GM18499 (cell line): Measurements from ENCODE around the gene BMP7.
"Not testable (repeated sequence)": the region's sequence is repeated elsewhere in the genome, so short reads cannot be mapped to it uniquely, and the experiment has no call there.

Experiments
- ATAC-seq: cut with Tn5 transposase; IDR thresholded peaks from one replicate; pipeline ENCODE4 v1.9.1; 2021; ENCODE audit warnings: moderate number of reproducible peaks; ENCODE audit not compliant: insufficient read depth, unreplicated experiment

BMP7 gene

DNA sequence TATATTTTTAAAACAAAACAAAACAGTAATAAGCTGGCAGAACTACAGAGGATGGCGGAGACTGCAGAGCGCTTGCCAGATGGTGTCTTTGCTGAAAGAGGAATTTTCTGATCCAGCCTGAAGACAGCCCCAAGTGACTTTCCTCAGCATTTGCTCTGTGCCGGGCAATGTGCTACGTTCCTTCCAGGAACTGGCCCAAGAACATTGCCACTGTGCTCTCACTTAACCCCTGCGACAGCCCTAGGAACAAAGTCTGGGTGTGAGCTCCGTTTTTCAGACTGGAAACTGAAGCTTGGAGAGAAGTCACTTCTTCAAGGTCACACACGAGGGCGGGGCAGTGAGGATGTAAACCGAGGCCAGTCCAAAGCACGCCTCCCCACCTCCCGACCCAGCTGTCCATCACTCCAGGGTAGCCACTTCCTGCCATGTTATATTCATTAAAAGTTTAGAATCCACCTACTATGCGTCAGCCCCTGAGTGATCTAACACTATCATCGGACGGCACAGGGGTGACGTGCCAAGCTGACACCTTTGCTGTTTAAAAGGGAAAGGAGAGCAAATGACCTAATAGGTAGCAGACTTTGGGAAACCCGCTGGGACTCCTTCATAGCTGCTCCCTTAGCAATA, 22.3 kb upstream of the BMP7 start:
- ATAC-seq, result no peak

DNA sequence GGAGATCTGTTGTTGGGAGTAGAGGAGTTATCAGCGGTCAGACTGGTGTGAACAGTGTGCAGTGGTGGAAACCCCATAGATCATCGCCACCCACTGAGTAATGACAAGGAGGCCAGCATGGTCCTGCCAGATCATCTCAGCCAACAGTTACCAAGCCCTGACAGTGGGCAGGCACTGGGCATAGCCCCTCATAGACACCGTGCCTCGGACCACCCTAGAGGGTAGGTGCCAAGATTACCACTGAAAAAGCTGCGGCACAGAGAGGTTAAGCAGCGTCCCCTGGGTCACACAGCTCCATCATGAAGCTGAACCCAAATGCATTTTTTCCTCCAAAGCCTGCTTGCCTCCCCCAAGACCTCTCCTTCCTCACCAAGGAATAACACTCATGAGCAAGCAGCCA, 21.5 kb upstream of the BMP7 start:
- ATAC-seq, result no peak

DNA sequence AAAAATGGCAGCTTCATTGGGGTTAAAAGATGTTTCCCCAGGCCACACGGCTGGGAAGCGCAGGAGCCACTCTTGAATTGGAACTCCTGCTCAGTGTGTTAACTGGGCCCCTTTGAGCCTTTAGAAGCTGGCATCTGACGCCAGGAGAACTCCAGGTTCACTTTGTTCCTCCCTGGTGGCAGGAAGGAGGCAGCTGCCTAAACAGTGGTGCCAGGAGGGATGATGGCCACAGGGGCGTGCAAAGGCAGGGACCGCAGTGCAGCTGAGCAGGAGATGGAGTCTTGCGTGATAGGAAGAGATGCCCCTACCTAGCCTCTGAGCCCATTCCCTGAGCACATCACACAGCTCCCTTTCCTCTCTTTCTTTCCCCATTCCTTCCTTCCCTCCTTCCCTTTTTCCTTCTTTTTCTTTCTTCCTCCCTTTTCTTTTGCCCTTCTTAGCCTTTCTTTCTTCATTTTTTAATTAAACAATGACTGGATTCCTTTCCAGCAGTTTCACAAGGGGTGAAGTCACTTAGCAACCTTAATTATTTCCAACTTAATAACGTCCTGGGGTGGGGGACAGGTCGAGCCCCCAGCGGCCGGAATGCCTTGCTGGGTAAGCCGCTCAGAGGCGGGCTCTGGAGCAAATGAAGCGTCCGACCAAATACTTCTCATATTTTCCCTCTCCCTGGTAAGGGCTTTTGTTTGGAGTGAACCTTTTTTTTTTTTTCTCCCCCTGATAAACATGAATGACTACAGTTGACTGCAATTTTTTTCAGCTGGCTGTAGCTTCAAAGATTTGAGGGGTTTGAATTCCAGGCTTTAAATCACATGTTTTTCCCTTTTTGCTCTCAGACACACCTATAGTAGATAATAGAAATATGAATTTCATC, 20.8 kb upstream of the BMP7 start:
- ATAC-seq, result no peak

DNA sequence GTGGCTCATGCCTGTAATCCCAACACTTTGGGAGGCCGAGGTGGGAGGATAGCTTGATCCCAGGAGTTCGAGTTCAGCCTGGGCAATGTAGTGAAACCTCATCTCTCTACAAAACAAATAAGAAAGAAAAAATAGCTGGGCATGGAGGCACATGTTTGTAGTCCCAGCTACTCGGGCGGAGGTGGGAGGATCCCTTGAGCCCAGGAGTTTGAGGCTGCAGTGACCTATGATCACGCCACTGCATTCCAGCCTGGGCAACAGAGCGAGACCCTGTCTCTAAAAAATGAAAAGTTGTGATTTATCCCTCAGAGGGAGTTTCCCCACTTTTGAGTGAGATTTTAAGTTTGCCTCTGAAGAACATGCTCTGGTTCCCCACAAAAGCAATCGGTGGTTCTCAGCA, 17.4 kb upstream of the BMP7 start:
- no peak for ATAC-seq

DNA sequence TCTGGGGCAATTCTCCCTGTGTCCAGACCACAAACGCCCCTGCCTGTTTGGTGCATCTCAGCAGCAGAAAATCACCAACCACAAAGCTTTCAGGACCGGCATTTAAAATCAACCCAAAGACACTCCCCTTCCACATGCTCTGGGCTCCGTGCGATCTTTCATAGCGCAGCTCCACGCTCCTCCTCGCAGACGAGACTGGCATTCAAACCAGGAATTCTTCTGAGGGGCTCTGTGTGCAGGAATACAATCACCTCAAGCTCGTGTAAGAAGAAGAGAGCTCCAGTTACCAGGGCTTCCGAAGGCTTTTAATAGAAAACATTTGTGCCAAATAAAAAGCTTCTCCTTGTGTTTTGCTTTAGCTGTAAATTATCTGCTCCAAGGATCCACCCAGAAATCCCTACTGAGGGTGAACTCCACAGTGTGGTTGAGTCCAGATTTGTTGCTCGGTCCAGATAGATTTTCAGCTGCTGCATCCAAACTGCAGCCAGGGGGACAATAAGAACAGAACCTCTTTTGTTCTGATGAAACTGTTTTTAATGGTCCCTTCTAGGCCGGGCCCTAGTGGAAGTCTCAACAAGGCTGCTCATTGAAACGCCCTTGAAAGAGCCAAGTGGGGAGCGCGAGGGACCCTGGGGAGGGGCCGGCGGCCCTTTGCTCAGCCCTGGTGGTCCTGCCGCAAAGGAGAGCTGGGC, 16.4 kb upstream of the BMP7 start:
- ATAC-seq, result no peak

DNA sequence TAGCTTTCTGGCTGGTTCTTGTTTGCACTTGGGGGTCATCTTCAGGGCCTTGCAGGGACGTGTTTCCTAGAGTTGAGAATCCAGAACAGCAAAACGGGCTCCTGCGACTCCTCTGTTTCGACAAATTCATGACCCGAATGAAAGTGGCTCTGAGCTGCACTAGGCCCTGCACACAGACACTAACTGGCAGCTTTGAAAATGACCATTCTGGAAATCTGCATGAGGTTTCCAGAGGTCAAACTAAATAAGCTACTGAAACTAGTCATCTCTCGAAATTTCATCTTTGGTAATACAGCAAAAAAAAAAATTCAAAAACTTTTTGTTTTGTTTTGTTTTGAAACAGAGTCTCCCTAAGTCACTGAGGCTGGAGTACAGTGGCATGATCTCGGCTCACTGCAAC, 15.5 kb upstream of the BMP7 start:
- no peak for ATAC-seq

DNA sequence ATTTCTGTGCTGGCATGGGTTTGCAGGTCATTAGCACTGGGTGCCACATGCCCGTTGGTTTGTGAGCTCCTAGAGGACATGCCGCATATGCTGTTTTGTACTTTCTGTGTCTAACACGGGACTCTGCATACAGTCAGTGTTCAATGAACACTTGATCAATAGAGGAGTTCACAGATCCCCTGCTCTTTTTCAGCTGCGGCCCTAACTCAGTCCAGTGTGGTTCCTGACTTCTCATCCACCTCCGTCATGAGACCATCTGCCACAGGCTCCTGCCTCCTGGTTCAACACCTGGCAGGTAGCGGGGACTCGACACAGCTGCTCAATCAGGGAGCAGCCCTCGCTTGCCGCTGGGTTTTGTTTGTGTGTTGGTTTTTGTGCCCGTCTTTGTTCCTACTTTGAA, 13.8 kb upstream of the BMP7 start:
- no peak for ATAC-seq

DNA sequence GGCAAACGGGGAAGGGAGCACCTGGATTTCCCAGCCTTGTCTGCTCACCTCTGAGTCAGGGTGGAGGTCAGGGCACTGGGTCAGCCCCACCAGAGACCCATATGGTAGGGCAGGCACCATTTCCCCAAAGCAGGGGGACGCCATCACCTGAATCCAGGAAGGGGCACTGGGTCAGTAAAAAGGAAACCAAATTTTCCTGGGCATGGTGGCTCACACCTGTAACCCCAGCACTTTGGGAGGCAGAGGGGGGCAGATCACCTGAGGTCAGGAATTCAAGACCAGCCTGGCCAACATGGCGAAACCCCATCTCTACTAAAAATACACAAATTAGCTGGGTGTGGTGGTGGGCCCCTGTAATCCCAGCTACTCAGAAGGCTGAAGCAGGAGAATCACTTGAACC, 13.1 kb upstream of the BMP7 start:
- ATAC-seq, result not testable (repeated sequence)

DNA sequence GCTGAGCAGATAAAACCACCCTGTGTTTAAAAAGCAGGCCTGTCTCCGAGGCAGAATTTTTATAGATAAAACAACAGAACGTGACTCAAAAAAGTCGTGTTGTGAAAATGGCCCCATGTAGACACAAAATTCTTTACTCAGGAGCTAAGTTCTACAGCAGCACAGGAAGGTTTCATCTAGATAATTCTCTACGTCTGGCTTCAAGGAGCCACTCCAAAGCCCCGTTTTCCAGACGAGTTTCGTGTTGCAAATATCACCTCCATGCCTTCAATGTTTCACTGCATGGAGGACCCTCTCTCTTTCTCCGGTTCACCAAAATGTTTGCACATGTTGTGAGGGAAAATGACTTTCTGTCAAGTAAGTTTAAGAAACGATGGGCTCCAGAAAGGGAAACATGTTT, 12.0 kb upstream of the BMP7 start:
- ATAC-seq, result no peak

DNA sequence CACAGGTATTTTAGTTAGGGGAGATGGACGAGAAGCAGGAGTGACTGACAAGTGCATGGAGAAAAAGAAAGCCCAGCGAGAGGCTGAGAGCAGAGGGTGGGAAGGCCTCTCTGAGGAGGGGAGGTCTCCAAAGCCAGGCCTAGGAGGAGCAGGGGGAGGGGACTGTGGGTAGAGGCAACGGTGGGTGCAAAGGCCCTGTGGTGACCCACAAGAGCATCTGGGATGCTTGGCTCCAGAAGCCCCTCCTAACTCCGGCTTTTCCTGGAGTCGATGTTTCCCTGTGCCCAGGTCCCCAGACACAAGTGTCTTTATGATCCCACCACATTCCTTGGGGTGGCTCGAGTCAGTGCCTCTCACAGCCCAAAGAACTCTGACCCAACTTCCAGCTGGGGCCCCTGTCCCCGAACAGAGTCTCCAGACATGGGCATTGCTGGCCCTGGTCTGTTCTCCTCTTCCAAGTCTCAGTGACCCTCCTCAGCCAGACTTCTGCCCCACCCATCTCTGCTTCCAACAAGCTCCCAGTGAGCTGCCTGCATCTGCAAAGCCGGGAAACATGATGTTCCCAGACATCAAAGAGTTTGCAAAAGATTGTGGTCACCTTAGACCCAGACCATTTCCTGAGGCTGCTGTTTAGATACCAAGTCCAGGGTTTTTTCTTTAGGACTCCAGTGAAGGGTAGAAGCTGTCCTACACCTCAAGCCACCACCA, 11.1 kb upstream of the BMP7 start:
- no peak for ATAC-seq

DNA sequence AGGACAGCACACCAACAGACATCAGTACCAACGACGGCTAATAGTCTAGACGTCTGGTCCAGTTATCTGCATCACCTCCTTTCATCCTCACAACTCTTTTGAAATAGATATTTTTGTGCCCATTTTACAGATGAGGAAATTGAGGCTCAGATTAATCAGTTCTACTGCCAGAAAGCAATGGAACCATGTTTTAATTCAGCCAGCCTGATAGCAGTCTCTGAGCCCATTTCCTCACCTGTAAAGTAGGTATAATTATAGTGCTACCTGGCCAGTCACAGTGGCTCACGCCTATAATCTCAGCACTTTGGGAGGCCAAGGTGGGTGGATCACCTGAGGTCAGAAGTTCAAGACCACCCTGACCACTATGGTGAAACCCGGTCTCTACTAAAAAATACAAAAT, 9.8 kb upstream of the BMP7 start:
- ATAC-seq, result no peak

DNA sequence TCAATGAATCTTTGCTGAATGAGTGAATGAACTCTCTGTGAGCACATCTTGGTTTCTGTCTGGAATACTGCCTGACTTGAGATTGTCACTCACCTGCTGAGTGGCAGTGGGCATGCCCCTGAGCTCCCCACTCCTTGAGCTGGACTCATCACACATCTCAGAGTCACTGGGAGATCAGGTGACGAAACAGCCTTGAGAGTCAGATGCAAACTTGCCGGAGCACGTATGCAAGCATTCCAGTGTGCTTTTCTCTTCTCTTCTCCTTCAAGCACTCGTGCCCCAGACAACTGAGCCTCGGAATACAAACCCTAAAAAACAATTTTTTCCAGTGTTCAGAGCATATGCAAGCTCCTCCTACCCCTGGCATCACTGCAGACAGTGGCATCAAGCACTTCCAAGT, 9.4 kb upstream of the BMP7 start:
- no peak for ATAC-seq

DNA sequence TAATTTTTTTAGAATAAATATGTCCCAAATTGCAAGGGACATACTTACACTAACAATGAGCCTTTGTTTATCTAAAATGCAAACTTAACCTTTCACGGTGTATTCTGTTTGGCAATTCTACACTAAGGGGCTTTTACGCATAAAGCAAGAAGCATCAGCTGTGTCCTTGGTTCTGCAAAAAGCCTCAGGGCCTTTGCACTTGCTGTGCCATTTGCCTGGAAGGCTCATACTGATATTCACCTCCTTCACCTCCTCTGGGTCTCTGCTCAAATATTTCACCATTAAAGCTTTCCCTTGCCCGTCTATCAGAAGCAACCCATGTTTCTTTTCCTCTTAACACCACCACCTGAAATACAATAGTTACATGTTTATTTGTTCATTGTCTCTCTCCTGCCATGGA, 8.9 kb upstream of the BMP7 start:
- ATAC-seq, result no peak

DNA sequence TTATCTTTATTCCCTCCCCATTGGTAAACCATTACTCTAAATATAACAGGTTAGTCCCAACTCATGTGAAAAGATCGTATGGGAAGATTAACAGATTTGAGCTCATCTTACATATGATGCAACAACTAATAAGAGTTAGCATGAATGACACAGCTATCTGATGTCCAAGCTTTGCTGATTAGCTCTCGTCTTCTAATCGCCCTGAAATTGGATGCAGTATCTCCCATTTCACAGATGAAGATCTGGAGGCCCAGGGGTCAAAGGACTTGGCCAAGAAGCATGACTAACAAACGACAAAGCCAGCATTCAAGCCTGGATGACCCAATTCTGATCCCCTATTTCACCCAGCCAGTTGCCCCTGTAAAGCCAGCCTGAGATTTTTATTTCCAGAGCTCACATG, 8.4 kb upstream of the BMP7 start:
- ATAC-seq, result no peak

DNA sequence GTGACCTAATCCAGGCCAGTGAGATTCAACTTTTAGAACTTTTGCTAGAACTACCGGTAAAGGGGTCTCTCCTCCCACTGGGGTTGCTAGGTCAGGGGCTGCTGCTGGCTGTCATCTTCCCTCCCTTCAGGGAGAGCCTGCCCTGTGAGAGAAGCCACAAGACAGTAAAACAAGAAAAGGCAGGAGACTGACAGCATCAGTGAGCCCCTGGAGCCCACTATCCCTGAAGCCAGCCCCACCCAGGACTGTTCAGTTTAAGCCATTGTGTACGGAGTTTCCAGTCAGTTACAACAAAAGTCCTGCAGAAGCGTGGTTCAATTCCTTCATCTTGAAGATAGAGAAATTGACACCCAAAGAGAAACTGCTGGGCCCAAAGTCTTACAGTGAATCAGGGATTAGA, 7.9 kb upstream of the BMP7 start:
- ATAC-seq, result no peak

DNA sequence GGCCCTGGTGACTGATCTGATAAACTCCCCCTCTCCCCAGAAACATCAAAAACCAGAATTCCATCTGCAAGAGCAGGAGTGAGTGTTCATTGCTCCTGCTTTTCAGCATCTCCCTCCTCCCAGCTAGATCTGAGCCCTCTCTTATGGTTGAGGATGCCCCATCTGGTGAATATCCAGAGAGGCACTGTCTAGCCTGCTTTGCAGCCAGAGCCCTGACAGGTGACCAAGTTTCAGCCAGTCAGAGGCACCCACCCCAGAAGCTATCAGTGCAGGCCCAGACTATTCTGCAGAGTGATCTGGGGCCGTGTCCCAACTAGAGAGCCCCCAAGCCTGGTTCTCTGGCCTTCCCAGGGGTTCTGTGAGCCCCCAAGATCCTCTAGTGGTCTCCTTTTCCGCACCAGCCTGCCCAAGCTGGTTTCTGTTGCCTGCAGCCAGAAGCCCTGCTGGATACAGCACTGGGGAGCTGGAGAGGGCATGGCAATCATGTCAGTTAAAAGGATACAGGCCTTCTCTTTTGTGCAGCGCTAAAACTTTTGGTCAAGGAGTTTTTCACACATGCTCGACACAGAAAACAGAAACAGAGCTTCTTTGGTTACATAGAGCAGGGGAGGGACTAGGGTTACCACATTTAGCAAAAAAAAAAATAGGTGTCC, 6.6 kb upstream of the BMP7 start:
- ATAC-seq, result no peak

DNA sequence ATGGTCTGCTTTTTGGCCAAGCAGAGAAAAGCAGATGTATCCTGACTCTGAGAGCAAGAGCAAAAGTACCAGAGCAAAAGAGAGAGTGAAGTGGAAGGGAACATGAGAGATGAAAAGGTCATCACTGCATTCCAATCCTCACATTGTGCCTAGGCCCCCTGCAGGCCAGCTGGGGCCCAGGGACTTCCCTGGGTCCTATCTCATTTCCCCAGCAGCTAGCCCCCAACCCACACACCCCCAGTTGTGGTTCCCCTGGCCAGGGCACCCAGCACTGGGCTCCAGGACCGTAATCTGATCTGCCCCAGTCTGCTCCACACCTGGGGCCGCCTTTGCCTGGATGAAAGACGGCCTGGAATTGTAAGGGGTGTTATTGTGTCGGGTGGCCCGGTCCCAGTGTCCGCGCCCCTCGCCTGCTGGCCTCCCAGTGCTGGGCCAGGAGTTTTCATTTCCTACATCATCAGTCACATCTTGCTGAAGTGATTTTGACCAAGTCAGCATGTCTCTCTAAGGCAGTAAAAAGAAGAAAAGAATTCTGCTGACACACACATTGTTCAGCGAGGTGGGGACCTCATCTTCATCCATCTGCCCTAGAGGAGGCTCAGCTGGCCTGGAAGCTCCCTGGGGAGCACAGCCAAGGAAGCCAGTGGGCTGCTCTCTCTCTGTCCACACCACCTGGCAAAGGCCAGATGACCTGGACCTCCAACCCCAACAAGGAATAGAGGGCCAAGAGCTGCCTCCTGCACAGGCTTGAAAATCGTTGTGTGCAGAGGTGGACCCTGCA, 4.0 kb upstream of the BMP7 start:
- no peak for ATAC-seq

DNA sequence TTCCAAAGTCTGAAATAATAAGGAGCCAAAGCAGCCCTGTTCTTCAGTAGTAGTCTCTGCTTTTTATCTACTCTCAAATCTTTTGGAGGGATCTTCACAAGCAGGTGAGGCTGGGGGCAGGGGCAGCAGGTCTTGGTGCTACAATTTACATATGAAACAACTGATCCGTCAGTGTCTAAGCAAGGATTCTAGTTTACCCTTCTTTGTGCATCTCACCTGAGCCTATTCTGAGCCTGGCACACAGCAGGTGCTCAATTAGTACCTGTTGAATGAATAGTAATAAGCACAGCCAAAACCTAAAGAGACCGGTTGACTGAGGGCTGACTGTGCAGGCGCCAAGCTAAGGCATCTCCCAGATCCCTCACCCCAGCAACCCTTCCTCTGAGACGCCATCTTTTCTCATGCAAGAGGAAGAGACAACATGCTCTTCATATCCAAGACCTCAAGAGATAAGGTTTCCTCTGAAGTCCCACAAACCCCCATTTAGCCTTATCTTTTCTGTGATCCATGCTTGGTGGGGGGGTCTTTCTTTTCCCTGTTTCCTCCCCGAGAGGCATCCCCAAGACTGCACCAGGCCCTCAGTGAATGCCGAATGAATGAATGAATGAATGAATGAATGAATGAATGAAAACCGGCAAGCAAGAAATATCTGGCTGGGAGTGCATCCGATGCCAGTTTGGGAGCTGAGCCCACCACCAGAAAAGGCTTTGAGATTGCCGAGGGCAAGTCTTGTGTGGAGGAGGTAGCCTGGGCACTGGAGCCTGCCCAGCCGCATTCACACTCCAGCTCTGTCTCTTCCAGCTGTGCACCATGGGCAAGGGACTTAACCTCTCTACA, 2.9 kb upstream of the BMP7 start:
- no peak for ATAC-seq
